Measurements from ENCODE around the gene PLA2G4A.
A peak's percentile ranks its signal among the peaks of the same experiment; 100 is the strongest.

PLA2G4A gene

GRCh38 chr1:186834399-186834958 is 5.7 kb downstream of the PLA2G4A start:
- no peak for DNase-seq

- DNase-seq: no peak
Observed at GRCh38 chr1:186835448-186835847, 6.7 kb downstream of the PLA2G4A start.

GRCh38 chr1:186837806-186838205 is 9.1 kb downstream of the PLA2G4A start:
- peak in 1 of 2 experiments; percentile 52 for DNase-seq

- peak; percentile 36 to 52 for DNase-seq
Observed at GRCh38 chr1:186838380-186839040, 9.8 kb downstream of the PLA2G4A start.

GRCh38 chr1:186839041-186839400 is 10.3 kb downstream of the PLA2G4A start:
- peak in 1 of 2 experiments; percentile 28 for DNase-seq

- peak; percentile 41 to 62 for DNase-seq
Observed at GRCh38 chr1:186841599-186841998, 12.8 kb downstream of the PLA2G4A start.

GRCh38 chr1:186842547-186842946 is 13.8 kb downstream of the PLA2G4A start:
- peak; percentile 90 to 94 for DNase-seq

GRCh38 chr1:186843226-186843625 is 14.5 kb downstream of the PLA2G4A start:
- DNase-seq: peak; percentile 98 to 99

GRCh38 chr1:186843931-186844330 is 15.2 kb downstream of the PLA2G4A start:
- peak; percentile 57 to 80 for DNase-seq

- DNase-seq: no peak
Observed at GRCh38 chr1:186845576-186846210, 16.9 kb downstream of the PLA2G4A start.

GRCh38 chr1:186848509-186849130 is 19.9 kb downstream of the PLA2G4A start:
- DNase-seq: no peak

- DNase-seq: no peak
Observed at GRCh38 chr1:186849271-186849671, 20.5 kb downstream of the PLA2G4A start.

GRCh38 chr1:186849826-186850225 is 21.1 kb downstream of the PLA2G4A start:
- DNase-seq: no peak

- DNase-seq: no peak
Observed at GRCh38 chr1:186854102-186854501, 25.4 kb downstream of the PLA2G4A start.

GRCh38 chr1:186858923-186859322 is 30.2 kb downstream of the PLA2G4A start:
- no peak for DNase-seq

- no peak for DNase-seq
Observed at GRCh38 chr1:186859995-186860394, 31.2 kb downstream of the PLA2G4A start.

GRCh38 chr1:186864296-186864695 is 35.5 kb downstream of the PLA2G4A start:
- no peak for DNase-seq

- no peak for DNase-seq
Observed at GRCh38 chr1:186865253-186865652, 36.5 kb downstream of the PLA2G4A start.

GRCh38 chr1:186865857-186866256 is 37.1 kb downstream of the PLA2G4A start:
- DNase-seq: no peak

GRCh38 chr1:186869526-186870228 is 40.9 kb downstream of the PLA2G4A start:
- DNase-seq: peak; percentile 98 to 99

GRCh38 chr1:186871784-186872183 is 43.0 kb downstream of the PLA2G4A start:
- DNase-seq: peak in 1 of 2 experiments; percentile 76

GRCh38 chr1:186872291-186872690 is 43.5 kb downstream of the PLA2G4A start:
- DNase-seq: peak; percentile 100

- DNase-seq: peak; percentile 60 to 63
Observed at GRCh38 chr1:186873687-186874086, 44.9 kb downstream of the PLA2G4A start.

Data from NCI-H526 (cell line).